ENCODE data around the gene NFKBIE.

The NFKBIE gene

DNA sequence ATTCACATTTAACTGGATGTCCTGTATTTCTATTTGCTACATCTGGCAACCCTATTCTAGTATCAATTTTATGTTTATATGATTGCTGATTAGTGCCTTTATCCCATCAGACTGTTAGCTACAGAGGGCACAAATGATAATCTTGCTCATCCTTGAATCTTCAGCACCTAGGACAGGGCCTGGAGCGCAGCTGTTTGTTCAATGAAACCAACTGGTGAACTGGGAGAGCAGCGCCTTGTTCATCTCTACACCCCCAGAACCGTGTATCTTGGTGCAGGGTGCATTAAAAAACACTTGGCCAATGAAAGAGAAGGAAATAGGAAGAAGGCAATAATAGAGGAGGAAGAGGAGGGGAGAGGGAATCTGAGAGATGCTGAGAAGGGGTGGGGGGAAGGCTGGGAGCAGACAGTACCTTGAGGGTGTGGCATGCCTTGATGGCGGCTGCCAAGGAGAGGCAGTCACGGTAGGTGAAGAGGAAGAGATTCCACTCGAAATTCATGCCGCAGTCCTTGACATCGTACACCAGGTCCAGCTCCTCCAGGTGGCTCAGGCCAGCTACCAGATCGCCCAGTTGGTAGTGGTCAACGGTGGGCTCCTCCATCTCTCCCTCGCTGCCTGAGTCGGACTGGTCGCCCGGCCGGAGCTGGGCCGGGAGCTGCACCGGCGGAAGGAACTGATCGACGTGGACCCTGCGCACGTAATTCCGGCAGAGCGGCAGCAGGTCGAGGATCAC is 20.4 kb upstream of the NFKBIE start:
- no peaks in the 10 kb centered on the region for H3K9me3 ChIP-seq (ENCODE audit: severe bottlenecking)
- H3K4me3 ChIP-seq (ENCODE audit: low read depth, low read length): no peak overlapping the region
- H3K36me3 ChIP-seq: no peaks in the 10 kb centered on the region
- H3K27me3 ChIP-seq (ENCODE audit: insufficient read depth, low read depth, severe bottlenecking): no peaks in the 10 kb centered on the region
- no peak overlapping the region for H3K27ac ChIP-seq
- TF ChIP-seq, protein P1, sequence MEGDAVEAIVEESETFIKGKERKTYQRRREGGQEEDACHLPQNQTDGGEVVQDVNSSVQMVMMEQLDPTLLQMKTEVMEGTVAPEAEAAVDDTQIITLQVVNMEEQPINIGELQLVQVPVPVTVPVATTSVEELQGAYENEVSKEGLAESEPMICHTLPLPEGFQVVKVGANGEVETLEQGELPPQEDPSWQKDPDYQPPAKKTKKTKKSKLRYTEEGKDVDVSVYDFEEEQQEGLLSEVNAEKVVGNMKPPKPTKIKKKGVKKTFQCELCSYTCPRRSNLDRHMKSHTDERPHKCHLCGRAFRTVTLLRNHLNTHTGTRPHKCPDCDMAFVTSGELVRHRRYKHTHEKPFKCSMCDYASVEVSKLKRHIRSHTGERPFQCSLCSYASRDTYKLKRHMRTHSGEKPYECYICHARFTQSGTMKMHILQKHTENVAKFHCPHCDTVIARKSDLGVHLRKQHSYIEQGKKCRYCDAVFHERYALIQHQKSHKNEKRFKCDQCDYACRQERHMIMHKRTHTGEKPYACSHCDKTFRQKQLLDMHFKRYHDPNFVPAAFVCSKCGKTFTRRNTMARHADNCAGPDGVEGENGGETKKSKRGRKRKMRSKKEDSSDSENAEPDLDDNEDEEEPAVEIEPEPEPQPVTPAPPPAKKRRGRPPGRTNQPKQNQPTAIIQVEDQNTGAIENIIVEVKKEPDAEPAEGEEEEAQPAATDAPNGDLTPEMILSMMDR (IDR thresholded peaks at IDR 0.05; ENCODE audit: low read depth, low read length): no peak
- DNase-seq: no peak

DNA sequence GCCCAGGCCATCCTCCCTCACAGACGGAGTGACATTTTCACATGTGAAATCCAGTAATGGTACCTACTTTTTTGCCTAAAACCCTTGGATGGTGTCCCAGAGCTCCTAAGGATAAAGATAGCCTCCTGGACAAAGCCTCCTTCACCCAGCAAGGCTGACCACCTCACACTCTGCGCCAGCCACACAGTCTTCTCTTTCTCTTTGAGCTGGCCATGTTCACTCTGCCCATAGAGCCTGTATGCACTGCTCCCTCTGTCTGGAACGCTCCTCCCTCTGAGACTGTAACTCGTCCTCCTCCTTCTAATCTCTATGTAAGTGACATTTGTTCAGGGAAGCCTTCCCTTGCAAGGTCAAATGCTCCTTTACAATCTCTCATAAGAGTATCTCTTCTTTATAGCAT is 19.5 kb upstream of the NFKBIE start:
- no peak for DNase-seq
- Histone ChIP-seq H3K4me3 (ENCODE audit: low read depth, low read length) (no peak overlapping the region), H3K27ac (no peak overlapping the region), H3K9me3 (ENCODE audit: severe bottlenecking) (no peaks in the 10 kb centered on the region), H3K36me3 (no peaks in the 10 kb centered on the region), H3K27me3 (ENCODE audit: insufficient read depth, low read depth, severe bottlenecking) (no peaks in the 10 kb centered on the region)
- TF ChIP-seq, protein P1 (IDR thresholded peaks at IDR 0.05; ENCODE audit: low read depth, low read length): no peak

DNA sequence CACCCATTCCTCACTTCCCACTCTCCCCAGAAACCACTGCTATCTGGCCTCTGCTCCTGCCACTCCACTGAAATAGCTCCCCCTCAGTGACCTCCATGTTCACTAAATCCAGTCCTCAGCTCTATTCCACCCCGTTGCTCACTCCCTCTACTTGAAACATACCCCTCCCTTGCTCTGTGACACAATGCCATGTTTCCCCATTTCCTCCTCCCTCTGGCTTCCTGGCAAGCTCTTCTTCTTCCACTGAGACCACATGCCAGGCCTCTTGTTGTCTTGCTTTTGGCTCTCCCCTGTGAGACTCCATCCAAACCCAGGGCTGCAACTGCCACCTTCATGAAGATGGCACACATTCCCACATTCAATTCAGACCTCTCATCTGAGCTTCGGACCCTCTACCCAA is 18.8 kb upstream of the NFKBIE start:
- DNase-seq: no peak
- H3K9me3 ChIP-seq (ENCODE audit: severe bottlenecking): no peaks in the 10 kb centered on the region
- TF ChIP-seq, protein P1 (IDR thresholded peaks at IDR 0.05; ENCODE audit: low read depth, low read length): no peak

DNA sequence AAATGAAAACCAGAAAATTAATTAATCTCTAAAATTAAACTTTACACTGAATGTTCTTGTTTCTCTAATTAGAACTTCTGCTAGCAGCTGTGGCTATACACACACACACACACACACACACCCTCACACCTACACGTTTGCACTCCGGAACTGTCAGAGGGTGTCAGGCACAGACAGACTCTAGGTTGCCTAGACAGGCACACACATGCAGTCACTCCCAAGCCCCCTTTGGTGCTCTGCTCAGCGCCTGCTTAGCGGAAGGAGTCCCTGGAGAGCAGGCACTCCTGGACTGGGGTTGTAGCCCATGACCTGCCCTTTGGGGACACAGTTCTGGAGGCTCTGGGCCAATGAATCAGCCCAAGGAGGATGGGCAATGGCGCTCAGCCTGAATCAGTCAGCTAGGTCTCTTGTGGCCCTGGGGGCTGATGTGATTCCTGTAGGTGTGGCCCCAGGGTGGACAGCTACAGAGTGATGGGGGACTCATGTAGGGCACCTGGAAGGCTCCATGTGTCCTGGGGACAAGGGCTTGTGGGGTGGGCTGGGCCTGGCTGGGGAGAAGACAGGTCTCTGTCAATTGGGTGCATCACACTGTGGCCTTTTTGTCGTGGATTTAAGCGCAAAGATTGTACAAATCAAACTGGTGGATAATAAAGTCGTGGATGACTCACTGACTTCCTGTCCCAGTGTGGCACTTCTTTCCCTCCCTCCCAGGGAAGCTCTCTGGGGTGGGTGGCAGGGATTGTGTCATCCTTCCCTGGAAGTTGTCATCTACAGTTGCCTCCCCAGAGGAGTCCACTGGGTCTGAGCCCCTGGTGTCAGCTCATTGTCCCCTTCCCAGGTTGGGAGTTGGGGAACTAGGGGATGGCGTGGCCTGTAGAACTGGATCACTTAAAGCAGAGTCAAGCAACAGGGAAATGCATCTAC is 13.7 kb upstream of the NFKBIE start:
- TF ChIP-seq, protein P1 (IDR thresholded peaks at IDR 0.05; ENCODE audit: low read depth, low read length): no peak
- DNase-seq: no peak
- peak overlapping the region; percentile 58 for H3K27ac ChIP-seq
- H3K4me3 ChIP-seq (ENCODE audit: low read depth, low read length): no peak overlapping the region
- no peaks in the 10 kb centered on the region for H3K27me3 ChIP-seq (ENCODE audit: insufficient read depth, low read depth, severe bottlenecking)
- H3K9me3 ChIP-seq (ENCODE audit: severe bottlenecking): no peaks in the 10 kb centered on the region
- peaks cover 24% of the 10 kb centered on the region for H3K36me3 ChIP-seq

More for the DNA sequence above, 18.8 kb upstream of the NFKBIE start:
- Histone ChIP-seq H3K36me3 (no peaks in the 10 kb centered on the region), H3K27ac (no peak overlapping the region), H3K27me3 (ENCODE audit: insufficient read depth, low read depth, severe bottlenecking) (no peaks in the 10 kb centered on the region), H3K4me3 (ENCODE audit: low read depth, low read length) (no peak overlapping the region)

DNA sequence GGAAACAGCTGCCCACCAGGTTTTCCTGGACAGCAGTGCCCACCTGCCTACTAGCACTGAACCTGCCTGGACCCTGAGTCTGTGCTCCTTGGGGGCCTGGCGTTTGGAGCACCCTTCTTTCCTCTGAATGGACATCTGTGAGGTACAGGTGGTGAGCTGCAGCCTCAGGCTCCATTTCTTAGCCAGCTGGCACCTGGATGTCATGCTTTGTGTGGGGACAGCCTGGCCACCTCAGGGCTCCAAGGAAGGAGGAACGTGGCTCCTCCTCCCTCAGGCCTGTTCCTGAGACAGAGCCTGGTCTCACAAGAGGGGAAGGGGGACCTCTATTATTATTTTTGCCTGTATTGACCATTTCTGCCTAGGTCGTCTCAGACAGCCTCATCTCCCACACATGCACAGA is 13.0 kb upstream of the NFKBIE start:
- Histone ChIP-seq H3K36me3 (peaks cover 31% of the 10 kb centered on the region), H3K27ac (peak overlapping the region; percentile 58), H3K4me3 (ENCODE audit: low read depth, low read length) (no peak overlapping the region), H3K9me3 (ENCODE audit: severe bottlenecking) (no peaks in the 10 kb centered on the region), H3K27me3 (ENCODE audit: insufficient read depth, low read depth, severe bottlenecking) (no peaks in the 10 kb centered on the region)
- peak; percentile 69 for DNase-seq
- TF ChIP-seq, protein P1 (IDR thresholded peaks at IDR 0.05; ENCODE audit: low read depth, low read length): no peak

All from WERI-Rb-1 (cell line).